WTC11 (cell line): Measurements from ENCODE around the gene LGR4. TPM values are rescaled to one million over a fixed set of nuclear protein-coding genes. Genes with fewer than 3 reads are reported as not detected.

Source experiments
- ATAC-seq: fragments of 200-7000 bp; cut with Tn5 transposase; 2 replicates; pipeline ENCODE4 v1.10.0; 2021; ENCODE audit warnings: mild to moderate bottlenecking, moderate library complexity
- CTCF ChIA-PET: fragments of 300-600 bp; sonication (Branson Sonifier 250); formaldehyde crosslinking; loops from one replicate; lab custom pipeline; 2021; ENCODE audit warnings: antibody characterized with exemption; lab: Charles Lee
- POLR2A ChIA-PET: fragments of 350-600 bp; sonication (Branson Sonifier 250); formaldehyde crosslinking; loops from one replicate; lab custom pipeline; 2021; ENCODE audit warnings: antibody characterized with exemption; lab: Charles Lee
- DNase-seq: peaks from one replicate; pipeline ENCODE4 v3.0.0; 2021; ENCODE audit warnings: low spot score
- H3K27ac Mint-ChIP-seq: 2 replicates; pipeline ENCODE4 v1.8.0; 2021; ENCODE audit warnings: mixed read lengths
- H3K27me3 Mint-ChIP-seq: 2 replicates; pipeline ENCODE4 v1.8.0; 2021; ENCODE audit warnings: low read depth, mild to moderate bottlenecking, moderate library complexity, mixed read lengths
- H3K36me3 Mint-ChIP-seq: 2 replicates; pipeline ENCODE4 v1.8.0; 2021; ENCODE audit warnings: mixed read lengths
- H3K4me1 Mint-ChIP-seq: 2 replicates; pipeline ENCODE4 v1.8.0; 2022; ENCODE audit warnings: mixed read lengths
- H3K4me3 Mint-ChIP-seq: 2 replicates; pipeline ENCODE4 v1.8.0; 2021; ENCODE audit warnings: mild to moderate bottlenecking, moderate library complexity, mixed read lengths
- H3K9me3 Mint-ChIP-seq: 2 replicates; pipeline ENCODE4 v1.8.0; 2021; ENCODE audit warnings: mixed read lengths
- AFF4 ChIP-seq: sonication (generic); formaldehyde crosslinking; IDR thresholded peaks from 2 replicates; pipeline ENCODE4 v1.8.1; 2023; ENCODE audit warnings: mild to moderate bottlenecking, missing genetic modification reagents, borderline replicate concordance
- ATF6 ChIP-seq: sonication (generic); formaldehyde crosslinking; IDR thresholded peaks from 2 replicates; pipeline ENCODE4 v1.8.1; 2023; ENCODE audit warnings: mild to moderate bottlenecking, missing genetic modification reagents
- E2F5 ChIP-seq: sonication (generic); formaldehyde crosslinking; IDR thresholded peaks from 2 replicates; pipeline ENCODE4 v1.8.1; 2022; ENCODE audit warnings: mild to moderate bottlenecking, moderate library complexity, missing genetic modification reagents
- FOXJ3 ChIP-seq: sonication (generic); formaldehyde crosslinking; IDR thresholded peaks from 2 replicates; pipeline ENCODE4 v1.9.0; 2021; ENCODE audit warnings: missing genetic modification reagents, mild to moderate bottlenecking, borderline replicate concordance
- IRF2 ChIP-seq: sonication (generic); formaldehyde crosslinking; IDR thresholded peaks from 2 replicates; pipeline ENCODE4 v1.8.0; 2022; ENCODE audit warnings: low read depth, missing genetic modification reagents, borderline replicate concordance
- MAX ChIP-seq: sonication (generic); formaldehyde crosslinking; IDR thresholded peaks from 2 replicates; pipeline ENCODE4 v1.8.0; 2022; ENCODE audit warnings: mild to moderate bottlenecking, missing genetic modification reagents
- NR3C1 ChIP-seq: sonication (generic); formaldehyde crosslinking; conservative IDR thresholded peaks from 2 replicates; pipeline ENCODE4 v1.8.1; 2023; ENCODE audit warnings: low read depth, mild to moderate bottlenecking, missing genetic modification reagents
- USF1 ChIP-seq: sonication (generic); formaldehyde crosslinking; IDR thresholded peaks from 2 replicates; pipeline ENCODE4 v1.8.0; 2022; ENCODE audit warnings: mild to moderate bottlenecking, missing genetic modification reagents
- USF2 ChIP-seq: sonication (generic); formaldehyde crosslinking; IDR thresholded peaks from 2 replicates; pipeline ENCODE4 v1.8.1; 2023; ENCODE audit warnings: mild to moderate bottlenecking, missing genetic modification reagents, moderate library complexity
- ZBTB43 ChIP-seq: sonication (generic); formaldehyde crosslinking; IDR thresholded peaks from 2 replicates; pipeline ENCODE4 v1.8.1; 2023; ENCODE audit warnings: mild to moderate bottlenecking, missing genetic modification reagents
- ZNF416 ChIP-seq: fragments of 250-450 bp; sonication (Bioruptor Pico); IDR thresholded peaks from 2 replicates; pipeline ENCODE4 v1.9.0; 2021; ENCODE audit warnings: mild to moderate bottlenecking, inconsistent platforms
- total RNA-seq: library from RNA; stranded (reverse); gene quantifications from 3 replicates; pipeline ENCODE4 v1.2.3, GENCODE V29; 2021

LGR4 gene
- total RNA-seq, 1 experiment from 2014 or later = 53.8 TPM

- CTCF ChIA-PET = no interaction called here
- TF ChIP-seq ZBTB43 (no peak), USF2 (CRISPR knock-in tag) (0 out of 2 replicates have a peak, but pooled peaks have one; percentile 8)
- TF ChIP-seq, all 79 proteins: peak for 1
- Mint-ChIP-seq H3K4me1 (peaks cover 33% of the 10 kb centered on the region), H3K4me3 (no peak overlapping the region), H3K36me3 (peaks cover 5% of the 10 kb centered on the region; the same call in 1 of the 2 replicates), H3K27ac (no peak overlapping the region), H3K9me3 (0 out of 2 replicates have a peak, but pooled peaks cover 8% of the 10 kb centered on the region), H3K27me3 (no peaks in the 10 kb centered on the region)
- DNase-seq (no peak), ATAC-seq (no peak)
- POLR2A ChIA-PET = interaction anchor here (1.4 kb wide), 1 partner anchor 10 kb away, joined by 5 read pairs; no protein-coding TSS in a partner anchor
These were observed 38.8 kb downstream of the LGR4 start for GRCh38 chr11:27433742-27434141.

GRCh38 chr11:27431808-27432207 lies 40.8 kb downstream of the LGR4 start:
- 0 out of 2 replicates have a peak, but pooled peaks cover 8% of the 10 kb centered on the region for H3K9me3 Mint-ChIP-seq
- CTCF ChIA-PET = no interaction called here
- H3K27ac Mint-ChIP-seq = no peak overlapping the region
- H3K36me3 Mint-ChIP-seq = peaks cover 5% of the 10 kb centered on the region; the same call in 1 of the 2 replicates
- peak; percentile 26; the same call in 1 of the 2 replicates for ATAC-seq
- peaks cover 33% of the 10 kb centered on the region for H3K4me1 Mint-ChIP-seq
- no peak for DNase-seq
- POLR2A ChIA-PET = no interaction called here
- no peak overlapping the region for H3K4me3 Mint-ChIP-seq
- TF ChIP-seq ATF6 (CRISPR knock-in tag) = no peak
- TF ChIP-seq MAX = no peak
- no peaks in the 10 kb centered on the region for H3K27me3 Mint-ChIP-seq

GRCh38 chr11:27429761-27430393 lies 42.7 kb downstream of the LGR4 start:
- H3K9me3 Mint-ChIP-seq = 0 out of 2 replicates have a peak, but pooled peaks cover 8% of the 10 kb centered on the region
- peaks cover 5% of the 10 kb centered on the region; the same call in 1 of the 2 replicates for H3K36me3 Mint-ChIP-seq
- ATAC-seq = peak; percentile 43
- H3K4me3 Mint-ChIP-seq = no peak overlapping the region
- no peak for DNase-seq
- H3K27me3 Mint-ChIP-seq = no peaks in the 10 kb centered on the region
- POLR2A ChIA-PET = no interaction called here
- H3K4me1 Mint-ChIP-seq = peaks cover 33% of the 10 kb centered on the region
- no peak for TF ChIP-seq FOXJ3 (CRISPR knock-in tag)
- TF ChIP-seq USF2 (CRISPR knock-in tag) = peak; percentile 67
- TF ChIP-seq NR3C1 (CRISPR knock-in tag) = no peak
- no peak for TF ChIP-seq IRF2 (CRISPR knock-in tag)
- no peak for TF ChIP-seq E2F5 (CRISPR knock-in tag)
- TF ChIP-seq USF1 (CRISPR knock-in tag) = no peak; the same call in 1 of the 2 replicates
- TF ChIP-seq ZNF416 (CRISPR knock-in tag) = no peak
- TF ChIP-seq AFF4 (CRISPR knock-in tag) = no peak
- H3K27ac Mint-ChIP-seq = no peak overlapping the region
- CTCF ChIA-PET = interaction anchor here (0.6 to 0.8 kb wide), 3 partner anchors 14 to 1730 kb away, joined by 3 to 6 read pairs (median 5); no protein-coding TSS in a partner anchor
